Stimulated activated CD8-positive, alpha-beta memory T cell treated with anti-CD3 and anti-CD28 coated beads, Interleukin-12 subunit alpha, Interleukin-12 subunit beta, amount 100 ng/mL, for 24 hours (primary cell): ENCODE measurements around the gene ZNF283.
"Not testable (repeated sequence)": the region's sequence is repeated elsewhere in the genome, so short reads cannot be mapped to it uniquely, and the experiment has no call there.

Experiments
- DNase-seq: peaks from one replicate; pipeline ENCODE4 v3.0.0-alpha.2; 2020; ENCODE audit errors: extremely low read depth

ZNF283 gene

DNA sequence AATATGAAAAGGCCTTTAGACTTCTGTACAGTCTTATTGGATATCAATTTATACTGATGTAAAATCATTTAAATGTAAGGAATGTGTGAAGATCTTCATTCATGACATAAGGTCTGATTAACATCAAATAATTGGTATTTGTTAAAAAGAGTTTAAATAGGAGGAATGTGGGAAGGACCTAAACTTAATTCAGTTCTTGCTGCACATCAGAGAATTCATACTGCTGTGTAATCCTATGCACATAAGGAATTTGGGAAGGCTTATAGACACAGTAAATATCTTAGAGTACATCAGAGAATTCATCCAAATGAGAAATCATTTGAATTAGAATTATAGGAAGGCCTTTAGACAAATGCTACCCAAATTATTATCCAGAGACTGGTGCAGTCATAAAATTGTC lies 21.7 kb downstream of the ZNF283 start:
- DNase-seq = no peak

DNA sequence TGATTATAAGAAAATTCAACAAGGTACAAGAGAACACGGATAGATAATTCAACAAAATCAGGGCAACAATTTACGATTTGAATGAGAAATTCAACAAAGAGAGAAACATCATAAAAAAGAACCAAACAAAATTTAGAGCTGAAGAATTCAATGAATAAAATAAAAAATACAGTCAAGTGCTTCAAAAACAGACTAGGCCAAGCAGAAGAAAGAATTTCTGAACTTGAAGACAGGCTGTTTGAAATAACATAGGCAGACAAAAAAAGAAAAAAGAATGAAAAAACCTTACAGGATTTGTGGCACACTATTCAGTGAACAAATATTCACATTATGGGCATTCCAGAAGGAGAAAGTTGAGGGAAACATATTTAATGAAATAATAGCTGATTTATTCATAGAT lies 31.1 kb downstream of the ZNF283 start:
- DNase-seq = no peak

DNA sequence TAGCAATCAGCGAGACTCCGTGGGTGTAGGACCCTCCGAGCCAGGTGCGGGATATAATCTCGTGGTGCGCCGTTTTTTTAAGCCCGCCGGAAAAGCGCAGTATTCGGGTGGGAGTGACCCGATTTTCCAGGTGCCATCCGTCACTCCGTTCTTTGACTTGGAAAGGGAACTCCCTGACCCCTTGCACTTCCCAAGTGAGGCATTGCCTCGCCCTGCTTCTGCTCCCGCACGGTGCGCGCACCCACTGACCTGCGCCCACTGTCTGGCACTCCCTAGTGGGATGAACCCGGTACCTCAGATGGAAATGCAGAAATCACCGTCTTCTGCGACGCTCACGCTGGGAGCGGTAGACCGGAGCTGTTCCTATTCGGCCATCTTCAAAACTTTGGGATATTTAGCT lies 39.8 kb downstream of the ZNF283 start:
- not testable (repeated sequence) for DNase-seq

DNA sequence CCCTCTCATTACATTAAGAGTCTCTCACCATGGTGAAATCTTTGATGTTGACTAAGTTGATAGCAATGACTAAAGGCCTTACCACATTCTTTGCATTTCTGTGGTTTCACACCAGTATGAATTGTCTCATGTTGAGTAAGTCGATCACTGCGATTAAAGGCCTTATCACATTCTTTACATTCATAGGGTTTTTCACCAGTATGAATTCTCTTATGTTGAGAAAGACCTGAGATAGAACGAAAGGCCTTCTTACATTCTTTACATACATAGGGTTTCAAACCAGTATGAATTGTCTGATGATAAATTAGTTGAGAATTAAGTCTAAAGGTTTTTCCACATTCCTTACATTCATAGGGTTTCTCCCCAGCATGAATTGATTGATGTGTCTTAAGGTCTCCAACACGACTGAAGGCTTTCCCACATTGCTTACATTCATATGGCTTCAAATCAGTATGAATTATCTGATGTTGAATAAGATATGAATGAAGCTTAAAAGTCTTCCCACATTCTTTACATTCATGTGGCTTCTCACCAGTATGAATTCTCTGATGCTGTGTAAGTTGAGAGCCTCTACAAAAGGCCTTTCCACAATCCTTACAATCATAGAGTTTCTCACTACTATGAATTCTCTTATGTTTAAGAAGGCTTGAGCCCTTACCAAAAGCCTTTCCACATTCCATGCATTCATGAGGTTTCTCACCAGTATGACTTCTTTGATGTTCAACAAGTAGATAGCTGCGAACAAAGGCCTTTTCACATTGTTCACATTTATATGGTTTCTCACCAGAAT lies 45.6 kb downstream of the ZNF283 start:
- no peak for DNase-seq

DNA sequence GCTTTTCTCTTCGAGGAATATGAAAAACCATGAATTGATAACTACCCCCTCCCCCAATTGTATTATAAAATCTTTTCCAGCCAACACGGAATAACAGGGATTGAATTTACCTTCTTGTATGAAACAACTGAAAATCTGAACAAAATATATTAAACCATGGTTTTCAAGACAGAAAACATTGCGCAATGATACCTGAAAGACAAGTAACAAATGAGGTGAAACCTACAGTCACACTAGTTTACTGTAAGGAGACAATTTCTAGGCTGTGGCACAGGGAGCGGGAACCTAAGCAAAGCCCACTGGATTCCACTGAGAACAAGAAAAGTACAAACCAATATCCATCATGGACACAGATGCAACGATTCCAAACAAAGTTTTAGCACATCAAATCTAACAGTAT lies 53.4 kb downstream of the ZNF283 start:
- no peak for DNase-seq

DNA sequence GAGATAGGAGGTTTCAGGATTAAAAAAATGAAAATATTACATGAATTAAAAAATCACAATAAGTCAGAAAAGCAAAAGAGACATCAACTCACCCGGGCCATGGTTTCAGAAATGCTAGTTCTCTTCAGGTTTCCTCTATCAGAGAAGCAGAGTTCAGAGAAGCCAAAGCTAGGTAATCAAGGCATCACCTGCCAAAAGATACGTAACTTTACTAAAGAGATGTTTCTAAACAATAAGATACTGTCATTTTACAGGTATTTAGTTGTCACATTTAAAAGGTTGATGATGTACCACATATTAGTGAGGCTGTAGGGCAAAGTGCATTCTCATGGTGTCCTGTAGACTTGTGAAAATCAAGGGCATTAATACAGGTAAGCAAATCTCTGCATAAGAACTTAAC lies 56.7 kb downstream of the ZNF283 start, which contains the start of gene ZNF404:
Gene ZNF404 (minus strand): TSS at position 101 of the 400 bp plus-strand sequence.
- DNase-seq = no peak

DNA sequence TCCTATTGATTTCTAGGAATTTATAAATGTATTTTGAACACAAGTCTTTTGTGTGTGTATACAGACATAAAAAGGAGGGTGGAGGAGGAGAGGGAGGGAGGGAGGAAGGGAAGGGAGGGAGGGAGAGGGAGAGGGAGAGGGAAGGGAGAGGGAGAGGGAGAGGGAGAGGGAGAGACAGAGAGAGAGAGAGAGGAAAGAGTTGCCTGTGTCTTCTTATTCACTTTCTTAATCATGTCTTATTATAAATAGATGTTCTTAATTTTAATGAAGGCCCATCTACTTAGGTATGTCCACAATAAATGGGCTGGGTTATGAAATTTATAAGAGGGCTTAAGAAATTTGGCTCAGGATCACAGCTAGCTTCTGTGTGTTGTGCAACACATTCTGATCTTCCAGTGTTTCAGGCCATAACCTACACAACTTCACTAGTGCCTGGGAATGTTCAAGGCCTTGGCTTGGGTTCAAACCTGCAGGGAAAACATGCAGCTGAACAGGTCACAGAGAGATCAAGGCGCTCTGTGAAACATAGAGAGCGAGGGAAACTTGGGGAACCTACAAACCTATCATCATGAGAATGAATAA lies 68.7 kb downstream of the ZNF283 start:
- no peak for DNase-seq
